Adipocyte (in vitro differentiated cells): ENCODE measurements around the gene UAP1.

Experiments used
- DNase-seq: peaks from one replicate; pipeline ENCODE4 v3.0.0-alpha.2; 2015; ENCODE audit warnings: low read depth
- H3K27me3 ChIP-seq: replicated peaks from 2 replicates; pipeline ENCODE4 v1.7.0; 2013; ENCODE audit warnings: mild to moderate bottlenecking, low read length, moderate library complexity; ENCODE audit not compliant: control insufficient read depth, insufficient read depth
- H3K36me3 ChIP-seq: 2 replicates; pipeline ENCODE4 v1.7.0; 2013; ENCODE audit warnings: low read length, mild to moderate bottlenecking, moderate library complexity; ENCODE audit not compliant: control insufficient read depth, insufficient read depth, severe bottlenecking
- H3K4me1 ChIP-seq: 2 replicates; pipeline ENCODE4 v1.7.0; 2013; ENCODE audit warnings: mild to moderate bottlenecking, low read length, moderate library complexity; ENCODE audit not compliant: control insufficient read depth, insufficient read depth
- H3K4me3 ChIP-seq: 2 replicates; pipeline ENCODE4 v1.7.0; 2013; ENCODE audit warnings: mild to moderate bottlenecking, low read length, moderate library complexity
- H3K9ac ChIP-seq: 2 replicates; pipeline ENCODE4 v1.7.0; 2013; ENCODE audit warnings: mild to moderate bottlenecking, low read length, moderate library complexity
- H3K9me3 ChIP-seq: 2 replicates; pipeline ENCODE4 v1.7.0; 2013; ENCODE audit warnings: mild to moderate bottlenecking, low read length, moderate library complexity; ENCODE audit not compliant: control insufficient read depth

UAP1 gene

GRCh38 chr1:162619076-162619475, 57.6 kb downstream of the UAP1 start:
- Histone ChIP-seq H3K36me3 (no peaks in the 10 kb centered on the region), H3K27me3 (no peaks in the 10 kb centered on the region), H3K9me3 (peaks cover 15% of the 10 kb centered on the region), H3K4me3 (no peak overlapping the region), H3K4me1 (no peaks in the 10 kb centered on the region), H3K9ac (no peak overlapping the region)
- DNase-seq, result no peak

DNA sequence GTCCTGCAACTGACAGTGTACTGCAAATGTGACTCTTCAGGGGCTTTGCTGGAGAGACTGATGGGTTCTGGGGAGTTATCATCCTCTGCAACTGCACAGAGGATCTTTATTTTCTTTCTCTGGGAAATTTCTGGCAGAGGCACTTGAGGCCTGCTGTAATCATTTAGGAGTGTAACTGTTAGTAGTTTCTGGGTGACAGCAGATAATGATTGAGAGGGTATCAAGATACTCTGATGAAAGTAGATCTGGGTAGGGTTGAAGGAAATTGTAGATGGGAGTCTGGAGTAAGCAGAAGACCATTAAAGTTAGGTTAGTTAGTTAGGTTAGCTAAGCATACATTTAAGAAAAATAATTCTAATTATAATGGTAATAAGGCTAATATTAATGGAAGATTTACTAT, 59.7 kb downstream of the UAP1 start:
- Histone ChIP-seq H3K9me3 (peaks cover 15% of the 10 kb centered on the region), H3K27me3 (no peaks in the 10 kb centered on the region), H3K9ac (no peak overlapping the region), H3K4me3 (no peak overlapping the region), H3K4me1 (peaks cover 10% of the 10 kb centered on the region), H3K36me3 (no peaks in the 10 kb centered on the region)
- DNase-seq, result no peak

- no peaks in the 10 kb centered on the region for H3K27me3 ChIP-seq
- peak overlapping the region; percentile 81 for H3K9ac ChIP-seq
- peaks cover 46% of the 10 kb centered on the region for H3K4me1 ChIP-seq
- no peak overlapping the region for H3K4me3 ChIP-seq
- no peaks in the 10 kb centered on the region for H3K9me3 ChIP-seq
- DNase-seq, result no peak
- H3K36me3 ChIP-seq, result no peaks in the 10 kb centered on the region
Observed at GRCh38 chr1:162625679-162626078, 64.2 kb downstream of the UAP1 start.

DNA sequence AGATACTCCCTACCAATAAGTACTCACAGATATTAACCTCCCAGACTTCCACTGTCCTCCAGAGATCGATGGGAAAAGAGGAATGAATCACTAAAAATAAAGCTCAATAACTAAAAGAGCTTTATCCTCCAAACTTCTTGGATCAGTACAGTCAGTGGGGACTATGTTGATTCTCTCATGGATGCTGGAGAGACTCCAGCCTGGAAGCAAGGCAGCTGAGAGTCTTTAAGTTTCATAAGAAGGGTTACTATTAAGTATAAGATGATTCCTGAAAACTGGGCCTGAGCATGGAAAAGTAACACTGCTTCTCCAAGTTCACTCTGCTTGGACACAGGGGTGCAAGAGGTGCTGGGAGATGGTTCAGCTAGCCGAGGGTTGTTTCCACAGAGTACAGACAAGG, 64.6 kb downstream of the UAP1 start:
- DNase-seq, result peak; percentile 33
- Histone ChIP-seq H3K27me3 (no peaks in the 10 kb centered on the region), H3K4me3 (peak overlapping the region; percentile 68), H3K9ac (peak overlapping the region; percentile 81), H3K4me1 (peaks cover 50% of the 10 kb centered on the region), H3K36me3 (no peaks in the 10 kb centered on the region), H3K9me3 (no peaks in the 10 kb centered on the region)

DNA sequence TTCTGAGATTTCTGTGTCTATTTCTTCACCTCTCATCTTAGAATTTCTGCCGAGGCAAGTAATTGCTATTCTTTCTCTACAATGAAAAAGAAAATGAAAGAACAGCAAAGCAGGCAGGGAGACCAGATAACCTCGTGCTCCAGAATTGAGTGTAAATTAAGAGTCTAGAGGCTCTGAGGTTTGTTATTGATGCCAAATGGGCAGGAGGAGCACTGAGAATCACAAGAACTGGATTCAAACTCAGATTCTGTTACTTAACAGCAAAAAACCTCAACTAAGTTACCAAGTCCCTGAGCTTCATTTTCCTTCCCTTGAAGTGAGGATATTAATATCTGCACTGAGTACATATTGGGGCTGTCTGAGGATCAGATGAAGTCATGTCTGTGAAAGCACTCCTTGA, 65.2 kb downstream of the UAP1 start:
- Histone ChIP-seq H3K4me1 (peaks cover 57% of the 10 kb centered on the region), H3K9me3 (no peaks in the 10 kb centered on the region), H3K27me3 (no peaks in the 10 kb centered on the region), H3K36me3 (no peaks in the 10 kb centered on the region), H3K4me3 (peak overlapping the region; percentile 68), H3K9ac (peak overlapping the region; percentile 81)
- DNase-seq, result peak; percentile 26

DNA sequence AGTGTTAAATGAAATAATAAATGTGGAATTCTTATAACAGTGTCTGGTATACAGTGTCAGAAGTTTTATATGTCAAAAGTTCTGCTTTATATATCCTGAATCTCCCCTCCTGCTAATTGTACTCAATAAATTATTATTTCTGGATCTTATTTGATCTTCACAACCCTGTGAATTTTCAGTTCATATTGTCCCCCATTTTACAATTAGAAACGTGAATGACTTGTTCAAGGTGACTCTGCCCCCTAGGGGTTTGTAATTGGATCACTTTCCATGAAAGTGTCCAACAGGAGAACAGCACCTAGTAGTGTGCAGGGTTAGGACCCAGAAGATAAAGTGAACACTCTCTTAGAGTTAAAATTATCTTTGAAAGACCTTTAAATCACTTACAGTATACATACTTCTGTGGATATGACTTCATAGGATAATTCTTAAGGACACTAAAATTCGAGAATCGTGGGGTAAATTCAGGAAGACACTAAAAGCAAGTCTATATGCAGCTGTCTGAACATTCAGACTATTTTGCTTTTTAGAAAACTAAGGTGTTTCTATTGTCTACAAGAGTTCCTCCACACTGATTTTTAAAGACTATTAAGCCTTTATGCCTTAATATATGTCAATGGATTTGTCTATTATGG, 66.3 kb downstream of the UAP1 start:
- Histone ChIP-seq H3K4me1 (peaks cover 60% of the 10 kb centered on the region), H3K4me3 (no peak overlapping the region), H3K9ac (peak overlapping the region; percentile 81), H3K36me3 (no peaks in the 10 kb centered on the region), H3K9me3 (no peaks in the 10 kb centered on the region), H3K27me3 (no peaks in the 10 kb centered on the region)
- peak; percentile 45 for DNase-seq

DNA sequence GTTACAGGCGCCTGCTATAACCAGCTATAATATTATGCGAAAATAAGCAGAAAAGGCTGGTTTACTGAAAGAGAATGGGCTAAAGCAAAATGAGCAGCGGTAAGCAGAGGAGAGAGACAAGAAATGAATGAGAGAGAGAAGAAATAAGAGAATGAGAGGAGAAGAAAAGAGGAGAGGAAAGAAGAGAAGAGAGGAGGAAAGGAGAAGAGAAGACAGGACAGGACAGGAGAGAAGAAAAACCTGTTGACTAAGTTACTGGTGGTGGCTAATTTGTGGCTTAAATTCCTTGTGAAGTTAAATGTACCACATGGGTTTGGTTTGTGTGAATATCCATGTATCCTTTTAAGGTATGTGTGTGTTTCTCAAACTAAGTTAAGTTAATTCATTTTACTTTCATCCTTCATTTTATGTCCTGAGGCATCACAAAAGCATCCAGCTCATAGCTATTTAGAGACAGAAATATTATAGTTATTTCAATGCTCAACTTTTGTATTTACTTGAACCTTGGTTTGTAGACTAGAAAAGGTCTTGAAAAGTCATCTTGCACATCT, 67.6 kb downstream of the UAP1 start:
- peak overlapping the region; percentile 99 for H3K9ac ChIP-seq
- H3K4me3 ChIP-seq, result peak overlapping the region; percentile 25
- H3K36me3 ChIP-seq, result no peaks in the 10 kb centered on the region
- DNase-seq, result peak; percentile 43
- no peaks in the 10 kb centered on the region for H3K9me3 ChIP-seq
- H3K27me3 ChIP-seq, result no peaks in the 10 kb centered on the region
- peaks cover 60% of the 10 kb centered on the region for H3K4me1 ChIP-seq

DNA sequence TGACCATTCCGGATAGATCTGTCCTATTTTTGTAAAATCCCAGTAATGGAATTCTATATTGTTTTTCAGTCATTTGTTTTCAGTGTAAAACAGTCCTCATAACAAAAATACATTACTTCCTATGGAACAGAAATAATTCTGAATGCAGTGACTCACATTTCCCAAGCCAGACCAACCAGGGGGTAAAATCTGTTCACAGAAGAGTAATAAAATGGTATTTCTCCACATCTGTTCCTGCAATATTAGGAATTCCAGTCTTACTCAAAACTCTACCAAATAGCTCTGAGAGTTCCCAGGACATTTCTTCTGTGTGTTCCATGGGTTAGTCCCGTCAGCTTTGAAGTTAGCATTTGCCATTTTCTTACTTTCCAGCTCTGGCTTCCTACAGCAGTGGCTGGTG, 68.1 kb downstream of the UAP1 start:
- Histone ChIP-seq H3K36me3 (no peaks in the 10 kb centered on the region), H3K4me3 (peak overlapping the region; percentile 87), H3K27me3 (no peaks in the 10 kb centered on the region), H3K9me3 (no peaks in the 10 kb centered on the region), H3K4me1 (peaks cover 62% of the 10 kb centered on the region), H3K9ac (peak overlapping the region; percentile 99)
- DNase-seq, result peak; percentile 92

- peaks cover 68% of the 10 kb centered on the region for H3K4me1 ChIP-seq
- H3K36me3 ChIP-seq, result no peaks in the 10 kb centered on the region
- peak overlapping the region; percentile 87 for H3K4me3 ChIP-seq
- H3K9ac ChIP-seq, result peak overlapping the region; percentile 99
- H3K27me3 ChIP-seq, result no peaks in the 10 kb centered on the region
- DNase-seq, result peak; percentile 83
- no peaks in the 10 kb centered on the region for H3K9me3 ChIP-seq
Observed at GRCh38 chr1:162631546-162632191, 70.1 kb downstream of the UAP1 start.

DNA sequence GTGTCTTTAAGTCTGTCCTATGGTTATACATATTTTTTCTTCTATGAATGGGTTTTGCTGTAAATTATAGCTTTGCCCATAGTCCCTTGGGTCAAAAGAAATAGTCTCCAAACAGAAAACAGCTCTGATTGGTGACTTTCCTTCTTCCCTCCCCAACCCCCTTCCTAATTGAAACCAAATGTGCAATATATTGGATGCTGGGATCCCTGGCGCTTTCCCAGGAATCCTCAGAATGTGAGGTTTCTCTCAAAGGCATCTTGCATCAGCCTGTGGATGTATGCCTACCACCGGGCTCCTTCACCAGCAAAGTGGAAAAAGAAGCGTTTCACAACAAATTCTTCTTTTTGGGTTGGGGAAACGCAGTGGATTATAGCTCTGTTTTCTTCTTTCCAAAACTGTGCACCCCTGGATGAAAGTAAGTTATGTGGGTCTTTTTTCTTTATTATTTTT, 70.7 kb downstream of the UAP1 start, which contains the start of gene DDR2:
Gene DDR2, plus strand, starts transcription at position 248 of the 450 bp plus-strand sequence. CDS start 86,600 bp downstream, outside the sequence.
- peak; percentile 99 for DNase-seq
- H3K36me3 ChIP-seq, result no peaks in the 10 kb centered on the region
- H3K4me1 ChIP-seq, result peaks cover 67% of the 10 kb centered on the region
- H3K4me3 ChIP-seq, result peak within 1 kb of the TSS; percentile 87
- no peaks in the 10 kb centered on the region for H3K9me3 ChIP-seq
- peak within 1 kb of the TSS; percentile 99 for H3K9ac ChIP-seq
- H3K27me3 ChIP-seq, result no peaks in the 10 kb centered on the region

DNA sequence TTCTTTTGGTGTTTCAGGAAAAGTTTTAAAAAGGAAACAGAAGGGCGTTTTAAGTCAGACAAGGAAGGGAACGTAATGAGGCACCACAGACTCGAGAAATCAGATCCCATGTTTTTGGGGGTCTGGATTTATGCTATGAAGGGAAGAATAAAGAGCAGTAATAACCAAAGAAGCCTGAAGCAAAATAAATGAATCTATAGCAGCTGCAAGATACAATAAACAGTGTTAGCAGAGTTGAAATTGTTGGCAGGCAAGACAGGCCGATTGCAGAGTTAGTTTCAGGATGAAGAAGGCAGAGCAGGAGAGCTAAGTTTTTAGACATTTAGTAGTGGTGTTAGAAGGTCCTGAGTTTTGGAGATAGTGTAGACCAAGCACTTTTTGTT, 71.2 kb downstream of the UAP1 start:
- H3K9ac ChIP-seq, result peak overlapping the region; percentile 99
- DNase-seq, result peak; percentile 66
- no peaks in the 10 kb centered on the region for H3K27me3 ChIP-seq
- H3K36me3 ChIP-seq, result no peaks in the 10 kb centered on the region
- peaks cover 65% of the 10 kb centered on the region for H3K4me1 ChIP-seq
- H3K4me3 ChIP-seq, result peak overlapping the region; percentile 87
- no peaks in the 10 kb centered on the region for H3K9me3 ChIP-seq
